Rectal smooth muscle tissue (tissue), 1 donor: Measurements from ENCODE around the gene TGFBR3.
A peak's percentile ranks its signal among the peaks of the same experiment; 100 is the strongest.

ENCODE experiments used
- H3K27ac ChIP-seq: one replicate; pipeline ENCODE4 v1.7.0; 2013; ENCODE audit warnings: low read depth, low read length, inconsistent platforms
- H3K27me3 ChIP-seq: one replicate; pipeline ENCODE4 v1.7.0; 2013; ENCODE audit warnings: low read length; ENCODE audit not compliant: control insufficient read depth, insufficient read depth
- H3K36me3 ChIP-seq: one replicate; pipeline ENCODE4 v1.7.0; 2013; ENCODE audit warnings: low read length; ENCODE audit not compliant: control insufficient read depth, insufficient read depth
- H3K4me1 ChIP-seq: one replicate; pipeline ENCODE4 v1.7.0; 2013; ENCODE audit warnings: low read length; ENCODE audit not compliant: control insufficient read depth, insufficient read depth
- H3K4me3 ChIP-seq: one replicate; pipeline ENCODE4 v1.7.0; 2013; ENCODE audit warnings: low read length
- H3K9ac ChIP-seq: one replicate; pipeline ENCODE4 v1.7.0; 2013; ENCODE audit warnings: low read length

TGFBR3 gene

DNA sequence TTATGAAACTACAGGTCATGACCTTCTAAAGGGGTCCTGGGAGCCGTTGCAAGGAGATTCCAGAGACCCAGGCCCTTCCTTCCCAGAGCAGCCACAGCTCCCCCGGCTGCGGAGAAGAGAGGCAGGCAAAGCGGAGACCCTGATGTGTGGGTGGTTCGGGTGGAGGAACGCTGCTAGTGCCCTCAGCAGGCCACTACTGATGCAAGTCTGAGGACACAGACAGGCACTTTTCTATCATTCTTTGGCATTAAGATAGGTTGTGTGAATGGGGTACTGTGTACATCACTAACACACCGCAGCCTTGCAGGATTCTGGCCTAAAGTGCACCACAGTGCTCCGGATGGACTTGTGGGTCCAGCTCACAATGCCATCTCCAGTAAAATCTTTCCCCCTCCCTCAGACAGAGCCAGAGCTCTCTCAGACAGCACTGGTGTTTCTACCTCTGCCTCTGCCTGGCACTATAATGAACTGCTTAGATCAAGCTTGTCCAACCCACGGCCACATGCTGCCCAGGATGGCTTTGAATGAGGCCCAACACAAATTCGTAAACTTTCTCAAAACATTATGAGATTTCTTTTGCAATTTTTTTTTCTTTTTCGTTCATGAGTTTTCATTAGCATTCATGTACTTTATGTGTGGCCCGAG, 121.4 kb downstream of the TGFBR3 start:
- Histone ChIP-seq H3K27ac (no peak overlapping the region), H3K27me3 (no peaks in the 10 kb centered on the region), H3K36me3 (no peaks in the 10 kb centered on the region), H3K9ac (no peak overlapping the region), H3K4me1 (peaks cover 14% of the 10 kb centered on the region), H3K4me3 (no peak overlapping the region)

DNA sequence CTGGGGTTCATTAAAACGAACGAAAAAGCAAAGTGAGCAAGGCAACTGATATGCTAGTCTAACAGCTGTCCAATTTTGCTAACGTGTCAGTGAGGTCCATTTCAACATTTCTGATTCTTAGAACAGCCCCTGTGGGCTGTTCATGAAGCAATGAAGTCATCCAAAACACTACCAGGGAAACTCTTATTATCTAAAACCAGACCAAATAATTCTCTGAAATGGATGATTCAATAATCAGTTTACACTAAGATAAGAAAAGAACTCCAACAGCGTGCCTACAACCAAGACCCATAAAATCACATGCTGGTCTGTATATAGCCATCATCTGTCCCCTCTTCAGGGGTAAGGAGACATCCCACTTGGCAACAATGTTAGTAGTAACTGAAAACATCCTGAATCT, 122.7 kb downstream of the TGFBR3 start:
- no peak overlapping the region for H3K4me3 ChIP-seq
- H3K36me3 ChIP-seq = no peaks in the 10 kb centered on the region
- H3K4me1 ChIP-seq = peaks cover 20% of the 10 kb centered on the region
- no peak overlapping the region for H3K9ac ChIP-seq
- H3K27ac ChIP-seq = no peak overlapping the region
- no peaks in the 10 kb centered on the region for H3K27me3 ChIP-seq

GRCh38 chr1:91761295-91761721, 124.6 kb downstream of the TGFBR3 start:
- no peak overlapping the region for H3K9ac ChIP-seq
- no peaks in the 10 kb centered on the region for H3K36me3 ChIP-seq
- peaks cover 27% of the 10 kb centered on the region for H3K4me1 ChIP-seq
- H3K27ac ChIP-seq = peak overlapping the region; percentile 38
- no peaks in the 10 kb centered on the region for H3K27me3 ChIP-seq
- no peak overlapping the region for H3K4me3 ChIP-seq

GRCh38 chr1:91760512-91760911, 125.4 kb downstream of the TGFBR3 start:
- Histone ChIP-seq H3K27me3 (no peaks in the 10 kb centered on the region), H3K4me1 (peaks cover 31% of the 10 kb centered on the region), H3K9ac (no peak overlapping the region), H3K4me3 (no peak overlapping the region), H3K36me3 (no peaks in the 10 kb centered on the region), H3K27ac (no peak overlapping the region)

GRCh38 chr1:91759076-91759475, 126.9 kb downstream of the TGFBR3 start:
- no peaks in the 10 kb centered on the region for H3K36me3 ChIP-seq
- no peak overlapping the region for H3K4me3 ChIP-seq
- peaks cover 44% of the 10 kb centered on the region for H3K4me1 ChIP-seq
- no peak overlapping the region for H3K9ac ChIP-seq
- H3K27me3 ChIP-seq = no peaks in the 10 kb centered on the region
- peak overlapping the region; percentile 69 for H3K27ac ChIP-seq

- no peak overlapping the region for H3K4me3 ChIP-seq
- no peaks in the 10 kb centered on the region for H3K27me3 ChIP-seq
- no peaks in the 10 kb centered on the region for H3K36me3 ChIP-seq
- no peak overlapping the region for H3K9ac ChIP-seq
- peaks cover 47% of the 10 kb centered on the region for H3K4me1 ChIP-seq
- peak overlapping the region; percentile 69 for H3K27ac ChIP-seq
These were observed 128.0 kb downstream of the TGFBR3 start for GRCh38 chr1:91757763-91758460.

- Histone ChIP-seq H3K27ac (peak overlapping the region; percentile 48), H3K4me1 (peaks cover 56% of the 10 kb centered on the region), H3K4me3 (no peak overlapping the region), H3K36me3 (no peaks in the 10 kb centered on the region), H3K27me3 (no peaks in the 10 kb centered on the region), H3K9ac (no peak overlapping the region)
These were observed 130.2 kb downstream of the TGFBR3 start for GRCh38 chr1:91755702-91756287.

DNA sequence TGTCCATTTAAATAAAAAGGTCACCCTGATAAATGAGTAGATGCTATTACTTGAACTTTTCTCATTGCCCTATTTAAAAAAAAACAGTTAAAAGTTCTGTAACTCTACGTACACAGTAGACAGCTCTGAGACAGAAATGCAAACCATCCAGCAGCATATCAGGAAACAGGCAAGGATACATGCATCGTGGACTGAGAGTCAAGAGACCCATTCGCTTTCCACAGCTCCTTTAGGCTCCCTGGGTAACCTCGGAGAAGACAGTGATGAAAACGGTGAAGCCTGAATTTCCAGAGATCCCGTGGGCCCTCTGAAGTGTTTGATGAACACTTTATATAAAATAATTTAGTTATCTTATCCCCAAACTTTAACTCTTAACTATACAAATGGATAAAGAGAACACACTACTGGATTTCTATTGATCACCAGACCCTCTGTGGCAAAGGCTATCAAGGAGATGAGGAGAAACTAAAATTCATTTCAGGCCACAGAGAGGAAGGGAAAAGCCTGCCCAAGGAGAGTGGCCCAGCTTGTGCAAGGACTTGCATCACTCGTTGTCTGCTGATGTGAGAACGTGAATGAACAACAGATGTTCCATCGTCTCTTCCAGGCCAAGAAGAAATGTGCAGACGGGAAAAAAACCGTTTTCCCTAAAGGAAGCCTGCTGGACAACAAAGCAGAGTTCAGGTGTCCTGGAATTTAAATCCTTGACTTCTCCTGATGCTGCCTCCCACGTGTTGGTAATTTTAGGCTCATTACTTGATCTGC, 131.0 kb downstream of the TGFBR3 start:
- Histone ChIP-seq H3K27ac (peak overlapping the region; percentile 42), H3K27me3 (no peaks in the 10 kb centered on the region), H3K9ac (no peak overlapping the region), H3K36me3 (no peaks in the 10 kb centered on the region), H3K4me3 (no peak overlapping the region), H3K4me1 (peaks cover 58% of the 10 kb centered on the region)

DNA sequence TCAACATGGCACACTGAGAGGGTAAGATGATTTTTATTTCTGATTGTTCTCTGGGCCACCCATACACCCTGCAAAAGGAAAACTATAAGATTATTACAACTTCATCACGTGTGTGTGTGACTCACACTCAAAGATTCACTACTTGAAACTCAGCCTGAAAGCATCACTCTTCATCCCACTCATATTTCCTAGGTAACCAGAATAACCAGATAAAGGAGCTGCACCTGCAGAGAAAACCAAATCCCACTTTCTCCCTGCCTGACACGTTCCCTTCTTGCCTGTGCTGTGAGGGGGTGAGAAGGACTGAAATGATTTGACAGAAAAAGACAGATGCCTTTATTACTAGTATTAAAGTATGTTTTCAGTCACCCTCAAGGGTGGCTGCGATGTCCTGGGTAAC, 131.6 kb downstream of the TGFBR3 start:
- Histone ChIP-seq H3K27ac (peak overlapping the region; percentile 42), H3K9ac (no peak overlapping the region), H3K4me3 (no peak overlapping the region), H3K4me1 (peaks cover 59% of the 10 kb centered on the region), H3K27me3 (no peaks in the 10 kb centered on the region), H3K36me3 (no peaks in the 10 kb centered on the region)

- peak overlapping the region; percentile 6 for H3K27ac ChIP-seq
- no peaks in the 10 kb centered on the region for H3K36me3 ChIP-seq
- H3K4me3 ChIP-seq = no peak overlapping the region
- H3K9ac ChIP-seq = no peak overlapping the region
- H3K4me1 ChIP-seq = peaks cover 60% of the 10 kb centered on the region
- H3K27me3 ChIP-seq = no peaks in the 10 kb centered on the region
These were observed 132.1 kb downstream of the TGFBR3 start for GRCh38 chr1:91753878-91754277.

DNA sequence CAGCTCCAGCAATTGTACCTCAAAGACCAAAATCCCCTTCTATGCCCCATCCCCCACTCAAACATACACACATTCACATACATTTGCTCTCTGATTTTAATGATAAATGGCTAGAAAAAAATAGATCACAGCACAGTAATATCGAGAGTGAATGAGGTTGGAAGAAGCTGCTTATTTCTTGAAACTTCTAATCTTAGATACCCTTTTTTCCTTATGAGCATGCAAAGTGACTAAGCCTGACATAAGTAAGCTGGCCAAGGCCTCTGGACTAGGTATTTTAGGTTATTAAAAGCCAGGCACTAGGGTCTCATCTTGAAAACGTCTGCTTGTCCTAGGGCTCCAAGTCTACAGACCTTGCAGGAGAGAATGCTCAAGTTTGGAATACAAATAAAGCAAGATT, 133.6 kb downstream of the TGFBR3 start:
- no peaks in the 10 kb centered on the region for H3K36me3 ChIP-seq
- no peak overlapping the region for H3K27ac ChIP-seq
- no peak overlapping the region for H3K4me3 ChIP-seq
- peaks cover 51% of the 10 kb centered on the region for H3K4me1 ChIP-seq
- H3K27me3 ChIP-seq = no peaks in the 10 kb centered on the region
- H3K9ac ChIP-seq = no peak overlapping the region

DNA sequence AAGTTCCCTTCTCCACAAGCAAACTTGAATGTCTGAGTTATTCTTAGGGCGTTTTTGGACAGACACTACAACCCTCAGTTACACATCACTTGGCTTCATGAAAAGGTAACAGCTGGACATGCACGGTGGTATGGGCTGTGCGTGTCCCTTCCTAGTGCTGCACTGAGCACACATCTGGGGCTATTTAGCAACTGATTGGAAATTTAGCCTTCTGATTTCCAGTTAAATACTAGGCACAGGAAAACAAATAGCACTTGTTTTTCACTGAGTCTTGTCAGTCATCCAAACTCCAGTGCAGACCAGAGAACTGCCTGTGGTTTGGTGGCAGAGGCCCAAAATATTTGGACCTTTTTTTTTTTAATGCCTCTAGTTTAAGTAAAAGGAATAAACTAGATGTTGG, 134.7 kb downstream of the TGFBR3 start:
- no peak overlapping the region for H3K4me3 ChIP-seq
- H3K36me3 ChIP-seq = no peaks in the 10 kb centered on the region
- H3K27ac ChIP-seq = peak overlapping the region; percentile 44
- no peak overlapping the region for H3K9ac ChIP-seq
- no peaks in the 10 kb centered on the region for H3K27me3 ChIP-seq
- H3K4me1 ChIP-seq = peaks cover 50% of the 10 kb centered on the region
